ENCODE measurements around the gene CA10.

Gene CA10

GRCh38 chr17:51685287-51685909 lies 473.1 kb downstream of the CA10 start:
- no peak overlapping the region for H3K27ac ChIP-seq (ENCODE audit: low read depth, low read length, poor library complexity, severe bottlenecking)
- no peaks in the 10 kb centered on the region for H4K20me1 ChIP-seq (ENCODE audit: insufficient read depth, low read length)
- H3K79me2 ChIP-seq (ENCODE audit: insufficient read depth, low read length): no peaks in the 10 kb centered on the region
- H2AFZ ChIP-seq (ENCODE audit: low read length): no peak overlapping the region
- no peaks in the 10 kb centered on the region for H3K9me3 ChIP-seq (ENCODE audit: low read length)
- no peaks in the 10 kb centered on the region for H3K9me2 ChIP-seq (ENCODE audit: low read depth, low read length)
- no peaks in the 10 kb centered on the region for H3K4me1 ChIP-seq (ENCODE audit: insufficient read depth, low read length, severe bottlenecking)
- no peaks in the 10 kb centered on the region for H3K36me3 ChIP-seq (ENCODE audit: insufficient read depth, low read length)
- H3K4me3 ChIP-seq (ENCODE audit: low read depth, low read length, poor library complexity, severe bottlenecking): no peak overlapping the region
- no peak for TF ChIP-seq EZH2 (IDR thresholded peaks at IDR 0.05; ENCODE audit: borderline replicate concordance, low read length)
- no peak for TF ChIP-seq CTCF (IDR thresholded peaks at IDR 0.05; ENCODE audit: low read length)
- H3K27me3 ChIP-seq (ENCODE audit: insufficient read depth, low read length): no peaks in the 10 kb centered on the region
- H3F3A ChIP-seq (ENCODE audit: insufficient read depth, low read length): no peaks in the 10 kb centered on the region
- H3K9ac ChIP-seq (ENCODE audit: low read length): no peak overlapping the region
- no peak overlapping the region for H3K4me2 ChIP-seq (ENCODE audit: low read length)

GRCh38 chr17:51684214-51684613 lies 474.3 kb downstream of the CA10 start:
- TF ChIP-seq EZH2 (IDR thresholded peaks at IDR 0.05; ENCODE audit: borderline replicate concordance, low read length) (no peak), CTCF (IDR thresholded peaks at IDR 0.05; ENCODE audit: low read length) (no peak)
- H3K9me2 ChIP-seq (ENCODE audit: low read depth, low read length): no peaks in the 10 kb centered on the region
- H3K36me3 ChIP-seq (ENCODE audit: insufficient read depth, low read length): no peaks in the 10 kb centered on the region
- H3K4me3 ChIP-seq (ENCODE audit: low read depth, low read length, poor library complexity, severe bottlenecking): no peak overlapping the region
- H3F3A ChIP-seq (ENCODE audit: insufficient read depth, low read length): no peaks in the 10 kb centered on the region
- no peaks in the 10 kb centered on the region for H4K20me1 ChIP-seq (ENCODE audit: insufficient read depth, low read length)
- no peaks in the 10 kb centered on the region for H3K9me3 ChIP-seq (ENCODE audit: low read length)
- H3K79me2 ChIP-seq (ENCODE audit: insufficient read depth, low read length): no peaks in the 10 kb centered on the region
- H3K27ac ChIP-seq (ENCODE audit: low read depth, low read length, poor library complexity, severe bottlenecking): no peak overlapping the region
- H2AFZ ChIP-seq (ENCODE audit: low read length): no peak overlapping the region
- no peaks in the 10 kb centered on the region for H3K27me3 ChIP-seq (ENCODE audit: insufficient read depth, low read length)
- no peak overlapping the region for H3K4me2 ChIP-seq (ENCODE audit: low read length)
- H3K4me1 ChIP-seq (ENCODE audit: insufficient read depth, low read length, severe bottlenecking): no peaks in the 10 kb centered on the region
- no peak overlapping the region for H3K9ac ChIP-seq (ENCODE audit: low read length)

GRCh38 chr17:51683291-51683690 lies 475.2 kb downstream of the CA10 start:
- no peak overlapping the region for H3K27ac ChIP-seq (ENCODE audit: low read depth, low read length, poor library complexity, severe bottlenecking)
- H3K4me3 ChIP-seq (ENCODE audit: low read depth, low read length, poor library complexity, severe bottlenecking): no peak overlapping the region
- H3K27me3 ChIP-seq (ENCODE audit: insufficient read depth, low read length): no peaks in the 10 kb centered on the region
- H3K79me2 ChIP-seq (ENCODE audit: insufficient read depth, low read length): no peaks in the 10 kb centered on the region
- no peak overlapping the region for H3K4me2 ChIP-seq (ENCODE audit: low read length)
- H3K9me2 ChIP-seq (ENCODE audit: low read depth, low read length): no peaks in the 10 kb centered on the region
- TF ChIP-seq EZH2 (IDR thresholded peaks at IDR 0.05; ENCODE audit: borderline replicate concordance, low read length): no peak
- no peak for TF ChIP-seq CTCF (IDR thresholded peaks at IDR 0.05; ENCODE audit: low read length)
- H3K36me3 ChIP-seq (ENCODE audit: insufficient read depth, low read length): no peaks in the 10 kb centered on the region
- no peaks in the 10 kb centered on the region for H4K20me1 ChIP-seq (ENCODE audit: insufficient read depth, low read length)
- H3K9me3 ChIP-seq (ENCODE audit: low read length): no peaks in the 10 kb centered on the region
- no peak overlapping the region for H3K9ac ChIP-seq (ENCODE audit: low read length)
- no peaks in the 10 kb centered on the region for H3K4me1 ChIP-seq (ENCODE audit: insufficient read depth, low read length, severe bottlenecking)
- H3F3A ChIP-seq (ENCODE audit: insufficient read depth, low read length): no peaks in the 10 kb centered on the region
- H2AFZ ChIP-seq (ENCODE audit: low read length): no peak overlapping the region
